Panc1 (cell line): Measurements from ENCODE around the gene CROT. TPM values are rescaled to one million over a fixed set of nuclear protein-coding genes. Genes with fewer than 3 reads are reported as not detected.

Source experiments
- ATAC-seq: fragments of 200-7000 bp; cut with Tn5 transposase; 2 replicates; pipeline ENCODE4 v1.9.1; 2020; ENCODE audit warnings: mild to moderate bottlenecking, moderate library complexity
- BruUV-seq: library from RNA; stranded (reverse); fragments of 400-500 nt; replicated peaks from 2 replicates; lab custom pipeline; 2021; lab: Mats Ljungman, UMichigan
- CTCF ChIA-PET: fragments of 300-600 bp; sonication (Branson Sonifier 250); formaldehyde crosslinking; loops from one replicate; lab custom pipeline; 2022; ENCODE audit warnings: antibody characterized with exemption; lab: Charles Lee
- POLR2A ChIA-PET: fragments of 300-600 bp; sonication (Branson Sonifier 250); formaldehyde crosslinking; loops from one replicate; lab custom pipeline; 2022; ENCODE audit warnings: antibody characterized with exemption; lab: Charles Lee
- DNase-seq: peaks from one replicate; pipeline ENCODE4 v3.0.0-alpha.2; 2010; ENCODE audit warnings: low read depth, low spot score
- H3K27ac ChIP-seq: 2 replicates; pipeline ENCODE4 v1.5.1; 2011; ENCODE audit warnings: mild to moderate bottlenecking, low read length, inconsistent platforms
- H3K27me3 ChIP-seq: fragments of 200-500 bp; sonication (Bioruptor generic); 2 replicates; pipeline ENCODE4 v1.6.0; 2014; ENCODE audit warnings: low read length, inconsistent platforms; ENCODE audit not compliant: control insufficient read depth, insufficient read depth
- H3K36me3 ChIP-seq: fragments of 200-500 bp; sonication (Bioruptor generic); 2 replicates; pipeline ENCODE4 v1.5.1; 2014; ENCODE audit warnings: inconsistent platforms, mild to moderate bottlenecking, low read length, moderate library complexity; ENCODE audit not compliant: control insufficient read depth, insufficient read depth
- H3K4me1 ChIP-seq: 2 replicates; pipeline ENCODE4 v1.5.1; 2011; ENCODE audit warnings: inconsistent platforms, mild to moderate bottlenecking, low read length, moderate library complexity; ENCODE audit not compliant: control insufficient read depth, insufficient read depth
- H3K4me3 ChIP-seq, 2 experiments: 2 replicates each; pipeline ENCODE4 v1.5.1; 2011 to 2012; ENCODE audit warnings: low read depth in 2 of 2, low read length in 2 of 2, mild to moderate bottlenecking in 2 of 2, inconsistent platforms in 1 of 2, moderate library complexity in 1 of 2
- H3K9me3 ChIP-seq: fragments of 200-500 bp; sonication (Bioruptor generic); 2 replicates; pipeline ENCODE4 v1.5.1; 2014; ENCODE audit warnings: low read depth, mild to moderate bottlenecking, inconsistent platforms, low read length, moderate library complexity; ENCODE audit not compliant: control insufficient read depth, insufficient read depth
- CTCF ChIP-seq: fragments of 450-650 bp; IDR thresholded peaks from 2 replicates; pipeline ENCODE4 v1.5.1; 2017; ENCODE audit warnings: mild to moderate bottlenecking
- POLR2AphosphoS5 ChIP-seq: IDR thresholded peaks from 2 replicates; pipeline ENCODE4 v1.6.1; 2012; ENCODE audit warnings: mild to moderate bottlenecking, low read depth, low read length, moderate library complexity
- SIN3A ChIP-seq: IDR thresholded peaks from 2 replicates; pipeline ENCODE4 v1.6.1; 2012; ENCODE audit warnings: low read depth, mild to moderate bottlenecking, low read length, moderate library complexity, borderline replicate concordance; ENCODE audit not compliant: insufficient read depth
- TCF7L2 ChIP-seq: IDR thresholded peaks from 2 replicates; pipeline ENCODE4 v1.6.1; 2011; ENCODE audit warnings: mild to moderate bottlenecking, low read depth, low read length, inconsistent platforms
- in situ Hi-C: cut with HindIII; loops from 2 replicates; pipeline ENCODE4 v1.10.0; 2016; ENCODE audit warnings: low sequenced_read_pairs, low pct_unique_long_range_greater_than_20kb
- intact Hi-C: fragments of 100-400 bp; cut with micrococcal nuclease; formaldehyde crosslinking; loops from one replicate; pipeline ENCODE4 v1.10.0; 2022; ENCODE audit not compliant: unreplicated experiment
- total RNA-seq: library from RNA; stranded (reverse); gene quantifications from one replicate; pipeline ENCODE4 v1.2.1, GENCODE V29; 2021; ENCODE audit not compliant: unreplicated experiment
- TF ChIP-seq, protein P1 (sequence below), 2 experiments: IDR thresholded peaks; 2 replicates each; pipeline ENCODE4 v1.6.1; 2011 to 2012; ENCODE audit warnings: low read depth in 2 of 2, control low read depth in 1 of 2, low read length in 1 of 2, mild to moderate bottlenecking in 1 of 2, moderate library complexity in 1 of 2; ENCODE audit not compliant: insufficient read depth in 1 of 2

CROT gene
- total RNA-seq, 1 experiment from 2014 or later = 9.8 TPM

DNA sequence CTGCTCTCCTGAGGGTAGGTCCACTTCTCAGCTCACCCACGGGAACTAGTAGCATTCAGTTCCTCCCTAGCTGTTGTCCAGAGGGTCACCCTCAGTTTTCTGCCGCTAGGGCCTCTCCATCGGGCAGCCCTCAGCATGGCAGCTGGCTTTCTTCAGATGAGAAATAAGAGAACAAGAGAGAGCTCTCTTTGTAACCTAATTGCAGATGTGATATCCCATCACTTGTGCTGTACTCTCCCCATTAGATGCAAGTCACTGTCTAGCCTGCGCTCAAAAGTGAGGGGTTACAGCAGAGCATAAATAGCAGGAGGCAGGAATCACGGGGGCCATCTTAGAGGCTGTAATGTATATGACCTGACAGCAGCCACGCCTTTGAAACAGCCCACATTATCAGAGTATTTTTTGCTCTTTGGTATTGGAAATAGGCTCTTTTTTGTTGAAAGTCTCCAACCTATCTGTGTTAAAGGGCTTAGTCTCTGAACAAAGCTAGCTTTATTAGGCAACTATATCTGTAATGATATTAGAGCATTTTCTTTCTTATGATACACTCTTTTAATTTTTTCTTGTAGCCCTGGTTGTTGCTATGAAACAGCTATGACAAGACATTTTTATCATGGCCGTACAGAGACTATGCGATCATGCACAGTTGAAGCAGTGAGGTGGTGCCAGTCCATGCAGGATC is 45.7 kb downstream of the CROT start:
- TF ChIP-seq SIN3A = no peak
- TF ChIP-seq POLR2AphosphoS5 = no peak
- TF ChIP-seq CTCF = no peak
- TF ChIP-seq TCF7L2 = no peak
- TF ChIP-seq, protein P1, sequence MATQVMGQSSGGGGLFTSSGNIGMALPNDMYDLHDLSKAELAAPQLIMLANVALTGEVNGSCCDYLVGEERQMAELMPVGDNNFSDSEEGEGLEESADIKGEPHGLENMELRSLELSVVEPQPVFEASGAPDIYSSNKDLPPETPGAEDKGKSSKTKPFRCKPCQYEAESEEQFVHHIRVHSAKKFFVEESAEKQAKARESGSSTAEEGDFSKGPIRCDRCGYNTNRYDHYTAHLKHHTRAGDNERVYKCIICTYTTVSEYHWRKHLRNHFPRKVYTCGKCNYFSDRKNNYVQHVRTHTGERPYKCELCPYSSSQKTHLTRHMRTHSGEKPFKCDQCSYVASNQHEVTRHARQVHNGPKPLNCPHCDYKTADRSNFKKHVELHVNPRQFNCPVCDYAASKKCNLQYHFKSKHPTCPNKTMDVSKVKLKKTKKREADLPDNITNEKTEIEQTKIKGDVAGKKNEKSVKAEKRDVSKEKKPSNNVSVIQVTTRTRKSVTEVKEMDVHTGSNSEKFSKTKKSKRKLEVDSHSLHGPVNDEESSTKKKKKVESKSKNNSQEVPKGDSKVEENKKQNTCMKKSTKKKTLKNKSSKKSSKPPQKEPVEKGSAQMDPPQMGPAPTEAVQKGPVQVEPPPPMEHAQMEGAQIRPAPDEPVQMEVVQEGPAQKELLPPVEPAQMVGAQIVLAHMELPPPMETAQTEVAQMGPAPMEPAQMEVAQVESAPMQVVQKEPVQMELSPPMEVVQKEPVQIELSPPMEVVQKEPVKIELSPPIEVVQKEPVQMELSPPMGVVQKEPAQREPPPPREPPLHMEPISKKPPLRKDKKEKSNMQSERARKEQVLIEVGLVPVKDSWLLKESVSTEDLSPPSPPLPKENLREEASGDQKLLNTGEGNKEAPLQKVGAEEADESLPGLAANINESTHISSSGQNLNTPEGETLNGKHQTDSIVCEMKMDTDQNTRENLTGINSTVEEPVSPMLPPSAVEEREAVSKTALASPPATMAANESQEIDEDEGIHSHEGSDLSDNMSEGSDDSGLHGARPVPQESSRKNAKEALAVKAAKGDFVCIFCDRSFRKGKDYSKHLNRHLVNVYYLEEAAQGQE (IDR thresholded peaks at IDR 0.05; ENCODE audit: insufficient read depth in 1 of 2, low read depth in 2 of 2, low read length in 1 of 2) = no peak
- H3K9me3 ChIP-seq = no peaks in the 10 kb centered on the region
- no peaks in the 10 kb centered on the region for H3K36me3 ChIP-seq
- in situ Hi-C loops = no loop called here
- ATAC-seq (no peak), DNase-seq (no peak)
- no peak overlapping the region for H3K27ac ChIP-seq
- BruUV-seq = no TSS peak
- H3K4me3 ChIP-seq = no peak overlapping the region
- H3K4me1 ChIP-seq = no peaks in the 10 kb centered on the region
- H3K27me3 ChIP-seq = no peaks in the 10 kb centered on the region
- ChIA-PET CTCF (no interaction called here), POLR2A (no interaction called here)
- intact Hi-C loops = no loop called here

DNA sequence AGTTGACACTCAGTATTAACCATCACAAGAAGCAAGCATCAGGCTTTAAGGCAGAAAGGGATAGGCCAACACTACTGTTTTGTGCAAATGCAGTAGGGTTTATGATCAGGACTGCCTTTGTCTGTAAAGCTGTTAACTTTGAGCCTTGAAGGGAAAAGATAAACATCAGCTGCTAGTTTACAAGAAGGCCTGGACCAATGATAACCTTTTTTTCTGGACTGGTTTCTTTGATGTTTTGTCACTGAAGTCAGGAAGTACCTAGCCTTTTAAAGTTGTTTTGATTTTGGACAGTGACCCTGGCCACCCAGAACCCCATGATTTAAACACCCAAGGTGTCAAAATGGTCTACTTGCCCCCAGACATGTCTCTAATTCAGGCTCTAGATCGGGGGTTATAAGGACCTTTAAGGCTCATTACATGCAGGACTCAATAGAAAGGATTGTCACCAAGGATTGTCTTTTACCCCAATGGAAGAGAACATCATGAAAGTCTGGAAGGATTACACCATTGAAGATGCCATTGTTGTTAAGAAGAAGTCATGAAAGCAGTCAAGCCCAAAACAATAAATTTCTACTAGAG is 50.1 kb downstream of the CROT start:
- no peaks in the 10 kb centered on the region for H3K36me3 ChIP-seq
- H3K4me3 ChIP-seq = no peak overlapping the region
- H3K4me1 ChIP-seq = no peaks in the 10 kb centered on the region
- in situ Hi-C loops (no loop called here), intact Hi-C loops (no loop called here)
- DNase-seq = no peak
- no peak overlapping the region for H3K27ac ChIP-seq
- ATAC-seq = no peak
- TF ChIP-seq CTCF (no peak), SIN3A (no peak), TCF7L2 (no peak)
- TF ChIP-seq, protein P1 (IDR thresholded peaks at IDR 0.05; ENCODE audit: insufficient read depth in 1 of 2, low read depth in 2 of 2, low read length in 1 of 2) = no peak
- ChIA-PET POLR2A (no interaction called here), CTCF (no interaction called here)
- no peaks in the 10 kb centered on the region for H3K27me3 ChIP-seq
- no peaks in the 10 kb centered on the region for H3K9me3 ChIP-seq
- BruUV-seq = no TSS peak
